C4-2B (cell line): ENCODE results near the gene POR.

ENCODE experiments used
- ZFX ChIP-seq: fragments of 450-650 bp; IDR thresholded peaks from 2 replicates; pipeline ENCODE4 v1.6.1; 2017
- TF ChIP-seq, protein P1 (sequence below): fragments of 450-650 bp; conservative IDR thresholded peaks from 2 replicates; pipeline ENCODE4 v1.5.1; 2017; ENCODE audit warnings: mild to moderate bottlenecking

DNA sequence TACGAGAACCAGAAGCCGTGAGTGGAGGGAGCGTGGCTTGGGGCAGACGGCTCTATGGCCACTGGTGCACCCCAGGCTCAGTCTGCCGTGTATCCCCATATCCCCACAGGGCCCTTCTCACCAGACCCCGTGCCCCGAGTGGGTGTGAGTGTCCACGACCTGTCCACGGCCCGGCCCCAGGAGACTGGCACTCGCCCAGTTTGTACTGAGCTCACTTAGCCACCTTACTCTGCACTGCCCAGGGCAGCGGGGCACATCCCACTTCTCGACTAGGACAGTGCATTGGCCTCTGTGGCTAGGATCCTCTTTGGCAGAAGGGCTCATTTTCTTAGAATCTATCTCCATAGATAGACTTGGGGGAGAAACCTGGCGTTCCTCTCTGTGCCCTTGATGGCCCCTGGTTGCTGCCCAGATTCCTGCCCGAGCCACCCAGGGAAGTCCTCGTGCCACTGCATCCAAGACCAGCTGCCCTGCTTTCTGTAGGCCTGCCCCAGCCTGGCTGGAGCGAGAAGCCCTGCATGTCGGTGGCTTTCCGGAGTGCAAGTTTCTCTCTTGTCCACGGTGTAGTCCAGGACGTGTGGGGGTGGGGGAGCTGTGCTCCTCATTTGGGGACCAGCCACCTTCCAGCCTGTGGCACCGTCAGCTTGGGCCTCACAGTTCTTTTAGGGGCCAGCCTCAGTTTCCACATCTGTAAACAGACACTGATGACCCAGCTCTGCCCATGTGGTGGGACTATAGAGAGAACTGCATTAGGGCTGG lies 67.5 kb downstream of the POR start:
- TF ChIP-seq, protein P1, sequence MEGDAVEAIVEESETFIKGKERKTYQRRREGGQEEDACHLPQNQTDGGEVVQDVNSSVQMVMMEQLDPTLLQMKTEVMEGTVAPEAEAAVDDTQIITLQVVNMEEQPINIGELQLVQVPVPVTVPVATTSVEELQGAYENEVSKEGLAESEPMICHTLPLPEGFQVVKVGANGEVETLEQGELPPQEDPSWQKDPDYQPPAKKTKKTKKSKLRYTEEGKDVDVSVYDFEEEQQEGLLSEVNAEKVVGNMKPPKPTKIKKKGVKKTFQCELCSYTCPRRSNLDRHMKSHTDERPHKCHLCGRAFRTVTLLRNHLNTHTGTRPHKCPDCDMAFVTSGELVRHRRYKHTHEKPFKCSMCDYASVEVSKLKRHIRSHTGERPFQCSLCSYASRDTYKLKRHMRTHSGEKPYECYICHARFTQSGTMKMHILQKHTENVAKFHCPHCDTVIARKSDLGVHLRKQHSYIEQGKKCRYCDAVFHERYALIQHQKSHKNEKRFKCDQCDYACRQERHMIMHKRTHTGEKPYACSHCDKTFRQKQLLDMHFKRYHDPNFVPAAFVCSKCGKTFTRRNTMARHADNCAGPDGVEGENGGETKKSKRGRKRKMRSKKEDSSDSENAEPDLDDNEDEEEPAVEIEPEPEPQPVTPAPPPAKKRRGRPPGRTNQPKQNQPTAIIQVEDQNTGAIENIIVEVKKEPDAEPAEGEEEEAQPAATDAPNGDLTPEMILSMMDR = no peak
- no peak for TF ChIP-seq ZFX
